HCT116 (cell line): Measurements from ENCODE around the gene CTNND2.

ENCODE experiments used
- POLR2A ChIP-seq: IDR thresholded peaks from 2 replicates; pipeline ENCODE4 v1.7.0; 2011; ENCODE audit warnings: borderline replicate concordance; ENCODE audit not compliant: insufficient read depth, insufficient read length; ENCODE audit errors: extremely low read depth
- POLR2AphosphoS5 ChIP-seq: IDR thresholded peaks from 2 replicates; pipeline ENCODE4 v1.6.1; 2011; ENCODE audit warnings: mild to moderate bottlenecking, low read depth, low read length, moderate library complexity
- RAD21 ChIP-seq: IDR thresholded peaks from 2 replicates; pipeline ENCODE4 v1.6.1; 2012; ENCODE audit warnings: low read depth, mild to moderate bottlenecking

DNA sequence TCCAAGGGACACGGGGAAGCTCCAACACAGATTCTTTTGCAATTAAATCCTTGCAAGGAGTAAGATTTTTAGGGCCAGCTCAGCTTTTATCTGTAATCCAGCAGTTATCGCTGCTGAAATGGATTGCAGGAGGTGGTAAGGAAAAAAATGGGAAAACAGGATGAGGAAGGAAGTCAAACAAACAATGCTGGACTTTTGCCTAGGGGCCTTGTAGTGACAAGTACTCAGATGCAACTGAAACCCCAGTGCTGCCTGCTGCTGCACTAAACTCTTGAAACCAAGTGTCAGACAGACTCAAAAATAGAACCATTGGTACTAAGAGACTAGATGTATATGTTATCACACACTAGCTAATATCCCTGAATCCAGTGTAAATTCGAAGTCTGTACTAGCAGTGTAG is 309.2 kb downstream of the CTNND2 start:
- no peak for TF ChIP-seq POLR2A
- no peak for TF ChIP-seq RAD21
- no peak for TF ChIP-seq POLR2AphosphoS5
